B cell (primary cell): ENCODE measurements around the gene PTCHD4. TPM values are rescaled to one million over a fixed set of nuclear protein-coding genes. Genes with fewer than 3 reads are reported as not detected.

ENCODE experiments used
- ATAC-seq: fragments of 200-7000 bp; cut with Tn5 transposase; one replicate; pipeline ENCODE4 v1.10.0; 2021; ENCODE audit warnings: low read depth, mild to moderate bottlenecking, moderate number of reproducible peaks, moderate library complexity
- CTCF ChIA-PET: fragments of 350-600 bp; sonication (Branson Sonifier 250); formaldehyde crosslinking; loops from one replicate; lab custom pipeline; 2021; ENCODE audit warnings: antibody characterized with exemption, inconsistent platforms; lab: Charles Lee
- POLR2A ChIA-PET: fragments of 350-600 bp; sonication (Branson Sonifier 250); formaldehyde crosslinking; loops from one replicate; lab custom pipeline; 2021; ENCODE audit warnings: antibody characterized with exemption; lab: Charles Lee
- DNase-seq: peaks from one replicate; pipeline ENCODE4 v3.0.0; 2013
- H2AFZ ChIP-seq: 2 replicates; pipeline ENCODE4 v1.6.1; 2012; ENCODE audit warnings: mild to moderate bottlenecking, low read depth, low read length; ENCODE audit not compliant: insufficient read depth, poor library complexity, severe bottlenecking
- H3K27ac ChIP-seq, 2 donors: 1 replicate in 1 of 2; 2 replicates in 1 of 2; pipeline ENCODE4 v1.5.1; 2012 to 2013; ENCODE audit warnings: low read length in 2 of 2, mild to moderate bottlenecking in 2 of 2, moderate library complexity in 1 of 2
- H3K27me3 ChIP-seq, 4 experiments: fragments of 200-600 bp in 1 of 4; sonication (generic) in 1 of 4; replicated peaks in 1 of 4; 1 replicate in 2 of 4; 2 replicates in 2 of 4; pipeline versions ENCODE4 v1.6.1 to v1.7.0; 2013 to 2016; ENCODE audit warnings: low read length in 3 of 4, mild to moderate bottlenecking in 2 of 4, mixed read lengths in 1 of 4, moderate library complexity in 1 of 4; ENCODE audit not compliant: insufficient read depth in 4 of 4, control insufficient read depth in 3 of 4; ENCODE audit errors: control extremely low read depth in 1 of 4
- H3K36me3 ChIP-seq, 2 experiments: replicated peaks in 1 of 2; 1 replicate in 1 of 2; 2 replicates in 1 of 2; pipeline versions ENCODE4 v1.6.1 to v1.7.1; 2013; ENCODE audit warnings: low read length in 1 of 2; ENCODE audit not compliant: insufficient read depth in 2 of 2, control insufficient read depth in 1 of 2; ENCODE audit errors: control extremely low read depth in 1 of 2, extremely low read depth in 1 of 2
- H3K4me1 ChIP-seq, 2 donors: fragments of 200-600 bp in 1 of 2; sonication (generic) in 1 of 2; 1 replicate in 1 of 2; 2 replicates in 1 of 2; pipeline versions ENCODE4 v1.5.1 to v1.6.1; 2013 to 2017; ENCODE audit warnings: low read length in 2 of 2; ENCODE audit not compliant: control insufficient read depth in 2 of 2, insufficient read depth in 2 of 2
- H3K4me2 ChIP-seq: replicated peaks from 2 replicates; pipeline ENCODE3; 2012; ENCODE audit warnings: mild to moderate bottlenecking, low read depth, low read length; ENCODE audit not compliant: poor library complexity, severe bottlenecking
- H3K4me3 ChIP-seq, 5 experiments: fragments of 200-600 bp in 1 of 5; sonication (generic) in 1 of 5; 1 replicate in 3 of 5; 2 replicates in 2 of 5; pipeline versions ENCODE4 v1.5.1 to v1.7.0; 2011 to 2016; ENCODE audit warnings: low read length in 4 of 5, mild to moderate bottlenecking in 4 of 5, low read depth in 2 of 5, control low read depth in 1 of 5, moderate library complexity in 1 of 5; ENCODE audit not compliant: insufficient read depth in 1 of 5; ENCODE audit errors: control extremely low read depth in 1 of 5, extremely low read depth in 1 of 5
- H3K79me2 ChIP-seq: fragments of 200-600 bp; sonication (generic); one replicate; pipeline ENCODE4 v1.6.0; 2016; ENCODE audit warnings: low read length; ENCODE audit not compliant: control insufficient read depth, insufficient read depth
- H3K9ac ChIP-seq: fragments of 200-600 bp; sonication (generic); 2 replicates; pipeline ENCODE4 v1.6.1; 2017; ENCODE audit warnings: mild to moderate bottlenecking, low read length, moderate library complexity
- H3K9me3 ChIP-seq, 3 donors: one replicate each; pipeline versions ENCODE4 v1.6.1 to v1.7.1; 2013; ENCODE audit warnings: low read length in 2 of 3; ENCODE audit not compliant: control insufficient read depth in 2 of 3, insufficient read depth in 1 of 3; ENCODE audit errors: control extremely low read depth in 1 of 3
- H4K20me1 ChIP-seq: 2 replicates; pipeline ENCODE4 v1.6.0; 2012; ENCODE audit warnings: mild to moderate bottlenecking, low read length; ENCODE audit not compliant: insufficient read depth, control insufficient read depth, poor library complexity, severe bottlenecking
- H3K27ac Mint-ChIP-seq: one replicate; pipeline ENCODE4 v1.8.0; 2021; ENCODE audit warnings: mixed read lengths
- H3K27me3 Mint-ChIP-seq: one replicate; pipeline ENCODE4 v1.8.0; 2021; ENCODE audit warnings: mixed read lengths
- H3K4me1 Mint-ChIP-seq: one replicate; pipeline ENCODE4 v1.8.0; 2021; ENCODE audit warnings: mixed read lengths
- H3K4me3 Mint-ChIP-seq: one replicate; pipeline ENCODE4 v1.8.0; 2021; ENCODE audit warnings: mixed read lengths
- H3K9me3 Mint-ChIP-seq: one replicate; pipeline ENCODE4 v1.8.0; 2022; ENCODE audit warnings: mixed read lengths; ENCODE audit not compliant: insufficient read depth
- EZH2 ChIP-seq: IDR thresholded peaks from 2 replicates; pipeline ENCODE4 v1.6.1; 2012; ENCODE audit warnings: borderline replicate concordance, low read depth, mild to moderate bottlenecking, moderate library complexity, low read length; ENCODE audit not compliant: insufficient read depth, poor library complexity, severe bottlenecking
- WGBS: methylation state at CpG from one replicate; pipeline ENCODE4 v1.1.5; 2013; ENCODE audit warnings: missing lambda C conversion rate; ENCODE audit not compliant: insufficient coverage; 5-methylcytosine and 5-hydroxymethylcytosine counted together
- intact Hi-C: fragments of 100-400 bp; cut with micrococcal nuclease; formaldehyde crosslinking; loops from one replicate; pipeline ENCODE4 v1.10.0; 2022
- polyA plus RNA-seq: library from polyadenylated mRNA; depleted of rRNA; stranded (reverse); fragments of >200 nt; gene quantifications from 2 replicates; pipeline ENCODE4 v1.2.3, GENCODE V29; 2012
- total RNA-seq, 2 donors: library from RNA; stranded (reverse); fragments of 120-200 nt in 1 of 2; gene quantifications; 1 replicate in 1 of 2; 2 replicates in 1 of 2; pipeline versions ENCODE4 v1.2.3 to v1.2.4, GENCODE V29; 2013 to 2022
- TF ChIP-seq, protein P1 (sequence below): fragments of 200-600 bp; IDR thresholded peaks from one replicate; pipeline ENCODE4 v1.8.0; 2022; ENCODE audit warnings: antibody characterized with exemption, mild to moderate bottlenecking

Gene PTCHD4
- total and polyA plus RNA-seq, 2 donors (not counting 1 experiment from before 2014, with no cell fraction given) = not detected

DNA sequence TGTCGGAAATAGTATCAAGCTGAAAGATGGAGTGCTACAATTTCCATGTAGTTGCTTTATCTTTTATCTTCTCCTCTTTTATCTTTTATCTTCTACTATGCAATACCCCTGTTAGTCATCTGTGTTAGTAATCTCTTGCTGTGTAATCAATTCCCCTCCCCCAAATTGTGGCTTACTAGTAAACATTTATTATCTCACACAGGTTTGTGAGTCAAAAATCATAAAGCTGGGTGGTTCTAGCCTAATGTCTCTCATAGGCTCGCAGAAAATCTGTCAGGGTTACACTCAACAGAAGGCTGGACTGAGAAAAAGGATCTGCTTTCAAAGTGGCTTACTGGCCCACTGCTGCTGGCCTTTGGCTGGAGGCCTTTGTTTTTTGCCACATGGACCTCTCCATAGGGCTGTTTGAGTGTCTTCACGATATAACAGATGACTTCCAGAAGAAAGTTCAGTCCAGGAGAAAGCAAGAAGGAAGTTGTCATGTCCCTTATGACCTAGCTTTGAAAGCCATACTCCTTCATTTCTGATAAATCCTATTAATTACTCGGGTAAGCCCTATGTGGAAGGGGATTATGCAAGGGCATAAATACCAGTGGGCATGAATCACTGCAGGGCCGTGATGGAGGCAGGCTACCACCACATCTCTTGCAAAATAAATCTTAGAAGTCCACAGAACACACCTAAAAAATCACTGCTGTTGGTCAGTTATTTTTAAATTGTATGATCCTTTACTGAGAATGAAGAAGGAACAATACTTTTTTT, 24.5 kb upstream of the PTCHD4 start:
- POLR2A ChIA-PET = no interaction called here
- no peak for ATAC-seq
- CTCF ChIA-PET = no interaction called here
- Mint-ChIP-seq H3K9me3 (no peaks in the 10 kb centered on the region), H3K27ac (no peak overlapping the region), H3K27me3 (no peaks in the 10 kb centered on the region), H3K4me1 (no peaks in the 10 kb centered on the region), H3K4me3 (no peak overlapping the region)
- Histone ChIP-seq H2AFZ (no peak overlapping the region), H3K27me3 (no peaks in the 10 kb centered on the region), H3K4me1 (no peaks in the 10 kb centered on the region), H3K79me2 (no peaks in the 10 kb centered on the region), H3K9me3 (no peaks in the 10 kb centered on the region), H4K20me1 (no peaks in the 10 kb centered on the region), H3K4me2 (no peak overlapping the region), H3K27ac (no peak overlapping the region), H3K36me3 (no peaks in the 10 kb centered on the region), H3K4me3 (no peak overlapping the region), H3K9ac (no peak overlapping the region)
- 75% methylated on average over 1 of the region's 5 CpGs for WGBS
- no peak for DNase-seq
- TF ChIP-seq EZH2 = no peak
- TF ChIP-seq, protein P1, sequence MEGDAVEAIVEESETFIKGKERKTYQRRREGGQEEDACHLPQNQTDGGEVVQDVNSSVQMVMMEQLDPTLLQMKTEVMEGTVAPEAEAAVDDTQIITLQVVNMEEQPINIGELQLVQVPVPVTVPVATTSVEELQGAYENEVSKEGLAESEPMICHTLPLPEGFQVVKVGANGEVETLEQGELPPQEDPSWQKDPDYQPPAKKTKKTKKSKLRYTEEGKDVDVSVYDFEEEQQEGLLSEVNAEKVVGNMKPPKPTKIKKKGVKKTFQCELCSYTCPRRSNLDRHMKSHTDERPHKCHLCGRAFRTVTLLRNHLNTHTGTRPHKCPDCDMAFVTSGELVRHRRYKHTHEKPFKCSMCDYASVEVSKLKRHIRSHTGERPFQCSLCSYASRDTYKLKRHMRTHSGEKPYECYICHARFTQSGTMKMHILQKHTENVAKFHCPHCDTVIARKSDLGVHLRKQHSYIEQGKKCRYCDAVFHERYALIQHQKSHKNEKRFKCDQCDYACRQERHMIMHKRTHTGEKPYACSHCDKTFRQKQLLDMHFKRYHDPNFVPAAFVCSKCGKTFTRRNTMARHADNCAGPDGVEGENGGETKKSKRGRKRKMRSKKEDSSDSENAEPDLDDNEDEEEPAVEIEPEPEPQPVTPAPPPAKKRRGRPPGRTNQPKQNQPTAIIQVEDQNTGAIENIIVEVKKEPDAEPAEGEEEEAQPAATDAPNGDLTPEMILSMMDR = no peak
- intact Hi-C loops = no loop called here

DNA sequence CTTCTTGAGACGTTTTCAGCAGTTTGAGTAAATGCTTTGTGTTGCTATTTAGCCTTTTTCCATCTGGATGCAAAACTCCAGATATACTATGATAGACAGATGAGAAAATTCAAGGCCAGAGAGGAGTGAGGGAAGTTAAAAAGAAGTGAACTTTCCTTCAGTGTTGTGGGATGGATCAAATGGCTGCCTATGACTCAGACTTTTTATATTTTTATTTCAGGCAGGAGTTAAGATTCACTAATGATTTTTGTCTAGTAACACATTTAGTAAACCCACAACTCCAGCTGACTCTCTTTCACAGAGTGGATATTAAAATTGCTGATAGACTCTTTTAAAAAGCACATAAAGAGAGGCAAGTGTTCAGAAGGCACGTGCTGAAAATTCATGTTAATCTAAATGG, 23.2 kb upstream of the PTCHD4 start:
- ATAC-seq = no peak

More for the DNA sequence above, 23.2 kb upstream of the PTCHD4 start:
- no peak overlapping the region for H3K4me2 ChIP-seq
- no peak for DNase-seq
- Mint-ChIP-seq H3K27me3 (no peaks in the 10 kb centered on the region), H3K27ac (no peak overlapping the region), H3K4me1 (no peaks in the 10 kb centered on the region), H3K9me3 (no peaks in the 10 kb centered on the region), H3K4me3 (no peak overlapping the region)
- H4K20me1 ChIP-seq = no peaks in the 10 kb centered on the region
- H3K9me3 ChIP-seq = no peaks in the 10 kb centered on the region
- intact Hi-C loops = no loop called here
- H2AFZ ChIP-seq = no peak overlapping the region
- CTCF ChIA-PET = no interaction called here
- 57% methylated on average over 1 of the region's 2 CpGs for WGBS
- no peaks in the 10 kb centered on the region for H3K4me1 ChIP-seq
- no peaks in the 10 kb centered on the region for H3K36me3 ChIP-seq
- H3K9ac ChIP-seq = no peak overlapping the region
- POLR2A ChIA-PET = no interaction called here
- H3K4me3 ChIP-seq = no peak overlapping the region
- no peaks in the 10 kb centered on the region for H3K27me3 ChIP-seq
- H3K79me2 ChIP-seq = no peaks in the 10 kb centered on the region
- TF ChIP-seq EZH2 = no peak
- TF ChIP-seq, protein P1 = no peak
- no peak overlapping the region for H3K27ac ChIP-seq
